ENCODE data around the gene RBM28.

DNA sequence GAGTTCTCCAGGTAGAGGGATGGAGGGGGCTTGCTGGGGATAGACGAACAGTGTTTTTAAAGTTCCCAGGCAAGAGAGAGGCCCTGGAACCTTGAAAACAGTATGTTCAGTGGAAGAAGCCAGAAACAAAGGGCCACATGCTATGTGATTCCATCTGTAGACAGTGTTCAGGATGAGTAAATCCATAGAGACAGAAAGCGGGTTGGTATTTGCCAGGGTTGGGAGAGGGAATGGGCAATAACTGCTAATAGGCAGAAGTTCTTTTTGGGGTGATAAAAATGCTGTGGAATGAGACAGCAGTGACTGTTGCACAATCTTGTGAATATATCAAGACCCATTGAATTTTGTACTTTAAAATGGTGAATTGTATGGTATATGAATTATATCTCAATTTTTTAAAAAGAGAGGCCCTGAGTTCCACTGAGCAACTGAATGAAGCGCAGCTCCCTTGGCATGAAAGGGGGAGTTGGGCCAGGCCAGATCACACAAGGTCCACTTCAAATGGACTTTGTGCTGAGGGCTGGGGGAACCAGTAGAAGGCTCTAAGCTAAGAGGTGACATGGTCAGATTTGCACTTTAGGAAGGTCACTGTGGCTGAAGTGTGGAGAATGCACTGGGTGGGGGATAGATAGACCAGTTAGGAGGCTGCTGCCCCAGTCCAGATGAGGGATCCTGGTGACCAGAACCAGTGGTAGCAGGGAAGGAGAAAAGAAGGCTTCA lies 68.7 kb downstream of the RBM28 start:
- TF ChIP-seq, protein P1, sequence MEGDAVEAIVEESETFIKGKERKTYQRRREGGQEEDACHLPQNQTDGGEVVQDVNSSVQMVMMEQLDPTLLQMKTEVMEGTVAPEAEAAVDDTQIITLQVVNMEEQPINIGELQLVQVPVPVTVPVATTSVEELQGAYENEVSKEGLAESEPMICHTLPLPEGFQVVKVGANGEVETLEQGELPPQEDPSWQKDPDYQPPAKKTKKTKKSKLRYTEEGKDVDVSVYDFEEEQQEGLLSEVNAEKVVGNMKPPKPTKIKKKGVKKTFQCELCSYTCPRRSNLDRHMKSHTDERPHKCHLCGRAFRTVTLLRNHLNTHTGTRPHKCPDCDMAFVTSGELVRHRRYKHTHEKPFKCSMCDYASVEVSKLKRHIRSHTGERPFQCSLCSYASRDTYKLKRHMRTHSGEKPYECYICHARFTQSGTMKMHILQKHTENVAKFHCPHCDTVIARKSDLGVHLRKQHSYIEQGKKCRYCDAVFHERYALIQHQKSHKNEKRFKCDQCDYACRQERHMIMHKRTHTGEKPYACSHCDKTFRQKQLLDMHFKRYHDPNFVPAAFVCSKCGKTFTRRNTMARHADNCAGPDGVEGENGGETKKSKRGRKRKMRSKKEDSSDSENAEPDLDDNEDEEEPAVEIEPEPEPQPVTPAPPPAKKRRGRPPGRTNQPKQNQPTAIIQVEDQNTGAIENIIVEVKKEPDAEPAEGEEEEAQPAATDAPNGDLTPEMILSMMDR (IDR thresholded peaks at IDR 0.05), result no peak
- no peak for TF ChIP-seq POLR2AphosphoS5 (IDR thresholded peaks at IDR 0.05; ENCODE audit: low read depth, low read length)
- TF ChIP-seq, protein P2, sequence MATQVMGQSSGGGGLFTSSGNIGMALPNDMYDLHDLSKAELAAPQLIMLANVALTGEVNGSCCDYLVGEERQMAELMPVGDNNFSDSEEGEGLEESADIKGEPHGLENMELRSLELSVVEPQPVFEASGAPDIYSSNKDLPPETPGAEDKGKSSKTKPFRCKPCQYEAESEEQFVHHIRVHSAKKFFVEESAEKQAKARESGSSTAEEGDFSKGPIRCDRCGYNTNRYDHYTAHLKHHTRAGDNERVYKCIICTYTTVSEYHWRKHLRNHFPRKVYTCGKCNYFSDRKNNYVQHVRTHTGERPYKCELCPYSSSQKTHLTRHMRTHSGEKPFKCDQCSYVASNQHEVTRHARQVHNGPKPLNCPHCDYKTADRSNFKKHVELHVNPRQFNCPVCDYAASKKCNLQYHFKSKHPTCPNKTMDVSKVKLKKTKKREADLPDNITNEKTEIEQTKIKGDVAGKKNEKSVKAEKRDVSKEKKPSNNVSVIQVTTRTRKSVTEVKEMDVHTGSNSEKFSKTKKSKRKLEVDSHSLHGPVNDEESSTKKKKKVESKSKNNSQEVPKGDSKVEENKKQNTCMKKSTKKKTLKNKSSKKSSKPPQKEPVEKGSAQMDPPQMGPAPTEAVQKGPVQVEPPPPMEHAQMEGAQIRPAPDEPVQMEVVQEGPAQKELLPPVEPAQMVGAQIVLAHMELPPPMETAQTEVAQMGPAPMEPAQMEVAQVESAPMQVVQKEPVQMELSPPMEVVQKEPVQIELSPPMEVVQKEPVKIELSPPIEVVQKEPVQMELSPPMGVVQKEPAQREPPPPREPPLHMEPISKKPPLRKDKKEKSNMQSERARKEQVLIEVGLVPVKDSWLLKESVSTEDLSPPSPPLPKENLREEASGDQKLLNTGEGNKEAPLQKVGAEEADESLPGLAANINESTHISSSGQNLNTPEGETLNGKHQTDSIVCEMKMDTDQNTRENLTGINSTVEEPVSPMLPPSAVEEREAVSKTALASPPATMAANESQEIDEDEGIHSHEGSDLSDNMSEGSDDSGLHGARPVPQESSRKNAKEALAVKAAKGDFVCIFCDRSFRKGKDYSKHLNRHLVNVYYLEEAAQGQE (IDR thresholded peaks at IDR 0.05; ENCODE audit: insufficient read depth in 1 of 2, low read depth in 2 of 2, low read length in 1 of 2), result no peak

All from Panc1 (cell line).